GM10847 (cell line): ENCODE data around the gene TOX4.

Experiments
- POLR2A ChIP-seq: IDR thresholded peaks from 2 replicates; pipeline ENCODE4 v1.6.1; 2011; ENCODE audit not compliant: insufficient read length; ENCODE audit errors: extremely low read depth

Gene TOX4

DNA sequence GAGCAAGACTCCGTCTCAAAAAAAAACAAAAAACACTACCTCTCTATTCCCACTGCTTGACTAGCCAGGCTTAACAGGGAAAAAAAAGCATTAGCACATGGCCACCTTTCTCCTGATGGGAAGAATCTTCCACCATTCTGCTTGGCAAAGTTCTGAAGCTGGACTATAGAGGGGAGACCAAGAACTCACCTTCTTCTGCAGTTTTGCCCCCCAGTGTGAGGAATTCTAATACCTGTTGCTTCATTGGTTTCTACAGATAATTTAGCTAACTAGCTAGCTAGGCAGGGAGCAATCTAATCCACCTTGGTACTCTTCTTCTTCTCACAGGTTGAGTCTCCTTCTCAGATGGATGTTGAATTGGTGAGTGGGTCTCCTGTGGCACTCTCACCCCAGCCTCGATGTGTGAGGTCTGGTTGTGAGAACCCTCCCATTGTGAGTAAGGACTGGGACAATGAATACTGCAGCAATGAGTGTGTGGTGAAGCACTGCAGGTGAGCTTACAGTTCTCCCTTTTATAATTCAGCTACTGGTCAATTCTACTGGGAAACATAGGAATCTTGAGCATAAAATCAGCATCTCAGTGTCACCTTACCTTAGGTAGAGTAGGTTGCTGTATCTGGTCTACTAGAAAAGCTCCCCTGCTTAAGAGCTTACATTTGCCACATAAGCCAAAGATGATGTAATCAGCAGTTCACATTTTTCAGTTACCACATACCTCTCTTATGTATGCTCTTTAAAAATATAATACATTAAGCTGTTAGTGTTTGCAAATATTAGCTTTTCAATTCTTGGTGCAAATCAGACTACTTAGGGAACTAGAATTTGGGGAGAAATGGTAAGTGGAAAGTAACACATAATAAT lies 18.1 kb downstream of the TOX4 start:
- no peak for TF ChIP-seq POLR2A

DNA sequence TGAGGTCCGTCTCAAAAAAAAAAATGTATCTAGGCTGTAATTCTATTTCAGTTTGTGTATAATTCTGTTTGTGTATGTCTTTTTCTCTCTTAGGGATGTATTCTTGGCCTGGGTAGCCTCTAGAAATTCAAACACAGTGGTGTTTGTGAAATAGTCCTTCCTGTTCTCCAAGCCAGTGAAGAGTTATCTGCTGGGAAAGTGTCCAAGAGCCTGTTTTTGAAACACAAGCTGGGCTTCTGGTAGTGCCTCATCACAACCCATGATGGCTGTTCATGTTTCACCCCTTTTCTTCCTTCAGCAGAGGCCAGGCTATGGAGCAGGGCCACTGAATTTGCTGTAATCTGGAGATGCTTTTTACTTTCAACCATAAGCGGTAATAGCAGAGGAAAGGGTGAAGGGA lies 19.5 kb downstream of the TOX4 start:
- no peak for TF ChIP-seq POLR2A

GRCh38 chr14:21498540-21499526 lies 21.8 kb downstream of the TOX4 start:
- TF ChIP-seq POLR2A, result no peak

DNA sequence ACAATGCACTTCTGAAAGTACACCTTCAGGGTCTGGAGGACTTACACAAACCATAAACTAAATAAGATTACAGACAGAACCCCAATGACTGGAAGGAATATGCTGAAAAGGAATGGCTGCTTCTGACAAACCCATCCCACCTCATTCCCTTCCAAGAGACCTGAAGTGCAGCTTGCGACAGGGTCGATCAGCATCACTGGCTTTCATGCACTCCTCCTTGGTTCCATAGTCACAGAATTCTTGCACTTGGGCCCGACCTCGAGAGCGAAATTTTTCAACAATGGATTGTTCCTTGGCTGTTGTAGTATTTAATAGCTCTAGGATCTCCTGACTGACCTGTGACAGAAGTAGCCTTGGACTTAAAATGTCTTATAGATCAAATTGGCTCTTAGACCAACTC lies 24.6 kb downstream of the TOX4 start:
- TF ChIP-seq POLR2A, result no peak

- no peak for TF ChIP-seq POLR2A
These were observed 26.4 kb downstream of the TOX4 start for GRCh38 chr14:21503376-21503775.

GRCh38 chr14:21505012-21505553 lies 28.1 kb downstream of the TOX4 start:
- TF ChIP-seq POLR2A, result no peak

GRCh38 chr14:21506557-21506956 lies 29.6 kb downstream of the TOX4 start:
- TF ChIP-seq POLR2A, result no peak

GRCh38 chr14:21509432-21510143 lies 32.6 kb downstream of the TOX4 start:
- TF ChIP-seq POLR2A, result no peak

DNA sequence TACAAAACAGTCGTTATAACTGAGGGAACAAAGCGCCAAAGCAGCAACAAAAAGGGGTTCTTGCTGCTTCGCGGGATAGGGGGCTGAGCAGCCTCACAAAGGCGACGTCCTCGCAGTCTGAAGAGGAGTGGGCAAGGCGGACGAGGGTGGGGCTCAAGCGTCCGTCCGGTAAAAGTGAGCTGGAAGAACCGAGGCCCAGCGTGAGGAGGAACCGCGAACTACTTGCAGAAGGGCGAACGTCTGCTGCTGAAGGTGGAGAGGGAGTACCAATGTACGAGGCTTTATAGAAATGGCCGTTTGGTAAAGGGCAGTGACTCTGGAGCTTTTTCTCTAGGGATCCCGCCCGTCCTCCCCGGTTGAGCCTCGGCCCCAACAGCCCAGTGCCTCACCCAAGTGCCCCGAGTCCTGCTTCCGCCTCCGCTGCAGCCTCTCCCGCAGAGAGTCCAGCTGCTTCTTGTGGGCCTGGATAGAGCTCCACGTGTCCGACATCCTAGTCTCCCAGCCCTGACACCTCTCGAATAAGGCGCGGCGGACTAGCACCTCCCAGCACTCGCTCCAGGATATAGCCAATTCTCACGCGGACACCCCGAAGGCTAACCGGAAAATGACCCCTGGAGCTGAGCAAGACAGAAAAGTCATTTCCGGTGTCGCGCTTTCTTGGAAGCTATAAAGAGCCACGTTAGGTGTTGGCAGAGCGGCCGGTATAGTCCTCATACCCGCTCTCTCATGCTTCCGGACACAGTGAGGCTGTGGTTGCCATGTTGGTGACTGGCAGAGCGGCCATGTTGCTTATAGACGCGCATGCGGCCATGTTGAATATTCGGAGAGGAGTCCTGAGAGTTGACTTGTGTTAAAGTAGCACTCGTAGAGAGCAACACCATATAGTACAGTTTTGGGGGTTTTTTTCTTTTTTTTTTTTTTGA lies 34.0 kb downstream of the TOX4 start, which contains the start of gene METTL3:
Gene METTL3, minus strand, starts transcription at position 606 of the 923 bp plus-strand sequence. Its CDS starts 117 bp downstream, at position 489.
- peak; percentile 63 for TF ChIP-seq POLR2A

DNA sequence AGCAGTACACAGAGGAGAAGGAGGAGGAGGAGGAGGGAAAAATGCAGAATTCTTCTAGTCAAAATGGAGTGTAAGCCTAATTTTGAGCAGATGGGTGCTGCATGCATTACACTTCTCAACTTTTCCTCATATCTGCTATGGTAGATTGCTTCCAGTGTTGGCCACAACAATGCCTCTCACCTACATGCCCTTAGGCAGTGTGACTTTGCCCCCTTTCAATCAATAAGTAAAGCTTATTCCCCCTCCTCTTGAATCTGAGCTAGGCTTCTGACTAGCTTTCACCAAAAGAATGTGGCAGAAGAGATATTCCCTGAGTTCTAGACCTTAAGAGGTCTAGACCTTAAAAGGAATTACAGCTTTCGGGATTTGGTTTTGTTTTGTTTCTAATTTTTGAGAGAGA lies 37.3 kb downstream of the TOX4 start:
- no peak for TF ChIP-seq POLR2A

DNA sequence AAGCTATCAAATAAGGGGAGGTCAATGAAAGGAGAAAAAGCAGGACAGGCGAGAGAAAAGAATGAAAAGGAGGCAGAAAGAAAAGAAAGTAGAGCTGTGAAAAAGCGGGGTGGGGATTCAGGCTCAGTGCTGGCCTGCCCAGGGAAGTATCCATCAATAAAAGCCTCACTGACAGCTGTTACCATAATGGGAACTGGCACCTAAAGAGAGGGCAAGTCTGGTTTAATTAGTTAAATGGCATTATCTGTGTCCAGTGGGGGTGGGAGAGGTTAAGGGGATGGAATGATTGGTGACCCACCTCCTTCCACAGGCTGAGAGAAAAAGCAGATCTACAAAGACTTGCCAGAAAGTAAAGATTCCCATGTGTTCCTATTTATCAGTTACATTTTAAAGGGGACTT lies 41.7 kb downstream of the TOX4 start:
- no peak for TF ChIP-seq POLR2A

- no peak for TF ChIP-seq POLR2A
These were observed 43.8 kb downstream of the TOX4 start for GRCh38 chr14:21520767-21521166.

DNA sequence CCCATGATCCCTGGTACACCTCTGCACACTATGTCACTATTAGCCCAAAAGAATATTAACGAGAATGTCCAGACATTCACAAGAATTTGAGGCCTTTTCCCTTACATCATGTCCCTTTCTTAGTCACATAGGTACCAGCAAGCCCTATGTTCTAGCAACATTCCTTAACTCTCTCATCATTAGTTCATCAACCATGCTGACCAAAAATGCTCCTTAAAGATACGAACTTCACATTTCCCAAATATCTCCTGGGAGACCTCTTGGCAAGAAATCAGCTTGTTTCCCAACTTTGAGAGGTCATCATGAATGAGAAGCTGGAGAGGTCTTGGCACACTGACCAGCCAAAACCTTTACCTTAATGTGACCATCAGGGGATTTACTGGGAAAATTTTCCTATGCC lies 44.5 kb downstream of the TOX4 start:
- TF ChIP-seq POLR2A, result no peak

- no peak for TF ChIP-seq POLR2A
These were observed 46.2 kb downstream of the TOX4 start for GRCh38 chr14:21523203-21523602.
